SKM-1 (cell line): ENCODE measurements around the gene MSI2.
"Not testable (repeated sequence)": the region's sequence is repeated elsewhere in the genome, so short reads cannot be mapped to it uniquely, and the experiment has no call there.

Experiments
- DNase-seq: peaks from one replicate; lab custom pipeline; 2025; ENCODE audit not compliant: unreplicated experiment; lab: John Stamatoyannopoulos, UW

Gene MSI2

GRCh38 chr17:57255776-57256681 lies at the start of gene MSI2:
MSI2 (plus strand) TSS chr17:57256523; CDS start chr17:57256743, 220 bp downstream.
- peak; percentile 67 for DNase-seq

- no peak for DNase-seq
These were observed 49.4 kb upstream of the MSI2 start for GRCh38 chr17:57206928-57207327.

- no peak for DNase-seq
These were observed 48.9 kb upstream of the MSI2 start for GRCh38 chr17:57207396-57207795.

GRCh38 chr17:57210224-57210553 lies 46.1 kb upstream of the MSI2 start:
- DNase-seq: no peak

- no peak for DNase-seq
These were observed 45.3 kb upstream of the MSI2 start for GRCh38 chr17:57210972-57211411.

- DNase-seq: no peak
These were observed 44.8 kb upstream of the MSI2 start for GRCh38 chr17:57211543-57211942.

GRCh38 chr17:57213180-57213825 lies 43.0 kb upstream of the MSI2 start:
- no peak for DNase-seq

- DNase-seq: no peak
These were observed 41.0 kb upstream of the MSI2 start for GRCh38 chr17:57215317-57215716.

- no peak for DNase-seq
These were observed 34.7 kb upstream of the MSI2 start for GRCh38 chr17:57221366-57222350.

GRCh38 chr17:57222422-57222821 lies 33.9 kb upstream of the MSI2 start:
- not testable (repeated sequence) for DNase-seq

GRCh38 chr17:57225127-57225526 lies 31.2 kb upstream of the MSI2 start:
- DNase-seq: no peak

- DNase-seq: no peak
These were observed 29.5 kb upstream of the MSI2 start for GRCh38 chr17:57226793-57227192.

GRCh38 chr17:57228911-57229310 lies 27.4 kb upstream of the MSI2 start:
- DNase-seq: no peak

- no peak for DNase-seq
These were observed 22.1 kb upstream of the MSI2 start for GRCh38 chr17:57234061-57234738.

GRCh38 chr17:57234739-57235092 lies 21.6 kb upstream of the MSI2 start:
- DNase-seq: no peak

GRCh38 chr17:57235124-57235523 lies 21.2 kb upstream of the MSI2 start:
- DNase-seq: no peak

GRCh38 chr17:57236686-57237299 lies 19.5 kb upstream of the MSI2 start:
- DNase-seq: no peak

GRCh38 chr17:57240648-57241047 lies 15.7 kb upstream of the MSI2 start:
- DNase-seq: no peak

GRCh38 chr17:57242148-57242547 lies 14.2 kb upstream of the MSI2 start:
- DNase-seq: no peak

- peak; percentile 70 for DNase-seq
These were observed 13.1 kb upstream of the MSI2 start for GRCh38 chr17:57243171-57243622.
